H1 (cell line): Measurements from ENCODE around the gene OR5V1. TPM values are rescaled to one million over a fixed set of nuclear protein-coding genes. Genes with fewer than 3 reads are reported as not detected.

Experiments used
- CTCF ChIA-PET: fragments of 300-600 bp; sonication (Branson Sonifier 250); formaldehyde crosslinking; loops from one replicate; lab custom pipeline; 2021; ENCODE audit not compliant: partially characterized antibody; lab: Charles Lee
- POLR2A ChIA-PET: fragments of 300-600 bp; sonication (Branson Sonifier 250); formaldehyde crosslinking; loops from one replicate; lab custom pipeline; 2021; ENCODE audit warnings: inconsistent platforms; ENCODE audit not compliant: partially characterized antibody; lab: Charles Lee
- DNase-seq, 2 experiments: peaks; one replicate each; pipeline versions ENCODE4 v3.0.0 to v3.0.0-alpha.2; 2010 to 2022; ENCODE audit warnings: low spot score in 2 of 2, low read depth in 1 of 2, mixed read lengths in 1 of 2
- FAIRE-seq: peaks from 2 replicates; lab custom pipeline; 2011; peaks lifted over from hg19 to GRCh38; lab: Jason Lieb, UNC
- H2AFZ ChIP-seq: 2 replicates; pipeline ENCODE4 v1.8.1; 2012; ENCODE audit warnings: low read length, inconsistent platforms
- H2AK5ac ChIP-seq: 2 replicates; pipeline ENCODE4 v1.6.1; 2013; ENCODE audit warnings: low read depth, low read length
- H2BK120ac ChIP-seq: replicated peaks from 2 replicates; pipeline ENCODE3; 2013; ENCODE audit warnings: low read depth, low read length, inconsistent platforms
- H2BK12ac ChIP-seq: 2 replicates; pipeline ENCODE4 v1.6.1; 2013; ENCODE audit warnings: low read depth, low read length
- H2BK15ac ChIP-seq: 2 replicates; pipeline ENCODE4 v1.6.1; 2013; ENCODE audit warnings: low read length
- H2BK20ac ChIP-seq: 2 replicates; pipeline ENCODE4 v1.6.1; 2013; ENCODE audit warnings: low read length
- H2BK5ac ChIP-seq: 2 replicates; pipeline ENCODE4 v1.6.1; 2013; ENCODE audit warnings: low read depth, low read length
- H3K14ac ChIP-seq: 2 replicates; pipeline ENCODE4 v1.6.1; 2013; ENCODE audit warnings: inconsistent platforms; ENCODE audit not compliant: insufficient read length
- H3K18ac ChIP-seq: 2 replicates; pipeline ENCODE4 v1.6.1; 2013; ENCODE audit warnings: low read length; ENCODE audit errors: extremely low read depth
- H3K23ac ChIP-seq: 2 replicates; pipeline ENCODE4 v1.6.1; 2013; ENCODE audit warnings: inconsistent platforms; ENCODE audit not compliant: insufficient read length
- H3K23me2 ChIP-seq: 2 replicates; pipeline ENCODE4 v1.6.1; 2013; ENCODE audit warnings: low read depth, low read length
- H3K27ac ChIP-seq: 2 replicates; pipeline ENCODE4 v1.6.1; 2011; ENCODE audit warnings: low read depth, low read length, inconsistent platforms
- H3K27me3 ChIP-seq, 4 experiments: replicated peaks in 1 of 4; 1 replicate in 1 of 4; 2 replicates in 3 of 4; pipeline versions ENCODE4 v1.6.1 to v1.8.1; 2011 to 2013; ENCODE audit warnings: low read length in 3 of 4, mild to moderate bottlenecking in 3 of 4, inconsistent platforms in 2 of 4, mixed read lengths in 2 of 4, moderate library complexity in 1 of 4; ENCODE audit not compliant: control insufficient read depth in 3 of 4, insufficient read depth in 3 of 4; ENCODE audit errors: extremely low read depth in 1 of 4
- H3K36me3 ChIP-seq, 4 experiments: 2 replicates each; pipeline versions ENCODE4 v1.6.1 to v1.8.1; 2011 to 2013; ENCODE audit warnings: mild to moderate bottlenecking in 4 of 4, low read length in 3 of 4, moderate library complexity in 2 of 4, control low read depth in 1 of 4, inconsistent platforms in 1 of 4; ENCODE audit not compliant: insufficient read depth in 4 of 4, control insufficient read depth in 2 of 4
- H3K4ac ChIP-seq: replicated peaks from 2 replicates; pipeline ENCODE3; 2013; ENCODE audit warnings: low read length, low read depth, mixed read lengths, inconsistent platforms; ENCODE audit not compliant: insufficient read length
- H3K4me1 ChIP-seq, 4 experiments: replicated peaks in 1 of 4; 1 replicate in 1 of 4; 2 replicates in 3 of 4; pipeline versions ENCODE4 v1.6.1 to v1.8.1; 2011 to 2013; ENCODE audit warnings: low read length in 3 of 4, inconsistent platforms in 2 of 4, mixed read lengths in 1 of 4; ENCODE audit not compliant: insufficient read depth in 4 of 4, control insufficient read depth in 3 of 4
- H3K4me2 ChIP-seq, 2 experiments: 2 replicates each; pipeline versions ENCODE4 v1.6.1 to v1.8.1; 2011 to 2013; ENCODE audit warnings: low read depth in 2 of 2, low read length in 2 of 2, control low read depth in 1 of 2, inconsistent platforms in 1 of 2, mild to moderate bottlenecking in 1 of 2; ENCODE audit not compliant: insufficient read depth in 1 of 2
- H3K4me3 ChIP-seq, 4 experiments: fragments of 200-600, 300-600 bp in 1 of 4; sonication (generic), shearing (Covaris generic), sonication (Bioruptor Twin) in 1 of 4; 2 replicates each; pipeline versions ENCODE4 v1.5.1 to v1.8.1; 2011 to 2016; ENCODE audit warnings: low read length in 4 of 4, low read depth in 3 of 4, control low read depth in 2 of 4, inconsistent platforms in 2 of 4, mild to moderate bottlenecking in 2 of 4, mixed read lengths in 1 of 4, moderate library complexity in 1 of 4; ENCODE audit not compliant: insufficient read depth in 2 of 4; ENCODE audit errors: extremely low read depth in 1 of 4
- H3K56ac ChIP-seq: replicated peaks from 2 replicates; pipeline ENCODE3; 2013; ENCODE audit warnings: low read depth, mild to moderate bottlenecking, mixed read lengths, low read length, inconsistent platforms; ENCODE audit not compliant: insufficient read length
- H3K79me1 ChIP-seq: 2 replicates; pipeline ENCODE4 v1.6.1; 2013; ENCODE audit warnings: low read depth, low read length, control low read depth
- H3K79me2 ChIP-seq, 2 experiments: 2 replicates each; pipeline versions ENCODE4 v1.6.1 to v1.8.1; 2012 to 2013; ENCODE audit warnings: low read length in 2 of 2, mild to moderate bottlenecking in 2 of 2, inconsistent platforms in 1 of 2; ENCODE audit not compliant: insufficient read depth in 2 of 2, control insufficient read depth in 1 of 2
- H3K9ac ChIP-seq, 4 experiments: replicated peaks in 1 of 4; 1 replicate in 1 of 4; 2 replicates in 3 of 4; pipeline versions ENCODE4 v1.6.1 to v1.8.1; 2011 to 2013; ENCODE audit warnings: low read depth in 3 of 4, low read length in 3 of 4, control low read depth in 2 of 4, mild to moderate bottlenecking in 2 of 4, moderate library complexity in 2 of 4, inconsistent platforms in 1 of 4; ENCODE audit errors: extremely low read depth in 1 of 4
- H3K9me3 ChIP-seq, 2 experiments: 2 replicates each; pipeline versions ENCODE4 v1.6.1 to v1.8.1; 2012 to 2013; ENCODE audit warnings: mild to moderate bottlenecking in 2 of 2, moderate library complexity in 2 of 2, control low read depth in 1 of 2, inconsistent platforms in 1 of 2, low read depth in 1 of 2, low read length in 1 of 2, mixed read lengths in 1 of 2; ENCODE audit not compliant: insufficient read depth in 2 of 2
- H4K20me1 ChIP-seq, 2 experiments: replicated peaks in 1 of 2; 2 replicates each; pipeline versions ENCODE3 to v1.8.1; 2011 to 2013; ENCODE audit warnings: inconsistent platforms in 2 of 2, low read length in 2 of 2, mild to moderate bottlenecking in 1 of 2; ENCODE audit not compliant: insufficient read depth in 2 of 2, control insufficient read depth in 1 of 2
- H4K5ac ChIP-seq: 2 replicates; pipeline ENCODE4 v1.6.1; 2013; ENCODE audit warnings: low read length, low read depth, mixed read lengths, inconsistent platforms; ENCODE audit not compliant: insufficient read length
- H4K8ac ChIP-seq: 2 replicates; pipeline ENCODE4 v1.8.0; 2013; ENCODE audit warnings: mild to moderate bottlenecking, moderate library complexity, low read length, inconsistent platforms; ENCODE audit not compliant: insufficient read depth; ENCODE audit errors: extremely low read depth
- H4K91ac ChIP-seq: replicated peaks from 2 replicates; pipeline ENCODE3; 2013; ENCODE audit warnings: low read length, mixed read lengths, inconsistent platforms; ENCODE audit not compliant: insufficient read length
- CHD1 ChIP-seq: IDR thresholded peaks from 2 replicates; pipeline ENCODE4 v1.6.1; 2012; ENCODE audit warnings: low read depth, low read length, improper control_type of control experiment
- E2F6 ChIP-seq: IDR thresholded peaks from 2 replicates; pipeline ENCODE4 v1.6.1; 2012; ENCODE audit warnings: inconsistent platforms
- EP300 ChIP-seq, 2 experiments: IDR thresholded peaks; 1 replicate in 1 of 2; 2 replicates in 1 of 2; pipeline ENCODE4 v1.6.1; 2011 to 2012; ENCODE audit warnings: low read depth in 2 of 2, low read length in 2 of 2, mild to moderate bottlenecking in 2 of 2, borderline replicate concordance in 1 of 2, inconsistent platforms in 1 of 2, moderate library complexity in 1 of 2
- FOSL1 ChIP-seq: IDR thresholded peaks from 2 replicates; pipeline ENCODE4 v1.6.1; 2011; ENCODE audit warnings: mild to moderate bottlenecking, low read depth, low read length, moderate library complexity; ENCODE audit not compliant: insufficient read depth
- GABPA ChIP-seq: IDR thresholded peaks from 2 replicates; pipeline ENCODE4 v1.6.1; 2011; ENCODE audit warnings: mild to moderate bottlenecking, low read length, moderate library complexity, borderline replicate concordance; ENCODE audit not compliant: insufficient read depth
- GTF2F1 ChIP-seq: IDR thresholded peaks from 2 replicates; pipeline ENCODE4 v1.6.1; 2012; ENCODE audit warnings: low read depth, low read length, improper control_type of control experiment, borderline replicate concordance
- KDM1A ChIP-seq: fragments of 200-600, 300-600 bp; sonication (generic); IDR thresholded peaks from 2 replicates; pipeline ENCODE4 v1.7.1; 2016; ENCODE audit warnings: mild to moderate bottlenecking, low read length, borderline replicate concordance
- KDM4A ChIP-seq: IDR thresholded peaks from one replicate; pipeline ENCODE4 v1.7.1; 2012; ENCODE audit warnings: low read depth, mild to moderate bottlenecking, moderate library complexity, low read length, inconsistent platforms; ENCODE audit not compliant: severe bottlenecking
- POU5F1 ChIP-seq: IDR thresholded peaks from 2 replicates; pipeline ENCODE4 v1.6.1; 2011; ENCODE audit warnings: low read depth, mild to moderate bottlenecking, low read length, moderate library complexity
- RBBP5 ChIP-seq: IDR thresholded peaks from 2 replicates; pipeline ENCODE4 v1.7.1; 2012; ENCODE audit warnings: low read depth, mild to moderate bottlenecking, inconsistent platforms, low read length, moderate library complexity, borderline replicate concordance
- RFX5 ChIP-seq: IDR thresholded peaks from 2 replicates; pipeline ENCODE4 v1.6.1; 2011; ENCODE audit warnings: low read depth, low read length, improper control_type of control experiment, borderline replicate concordance
- RXRA ChIP-seq: IDR thresholded peaks from 2 replicates; pipeline ENCODE4 v1.6.1; 2011; ENCODE audit warnings: low read depth, mild to moderate bottlenecking, low read length, moderate library complexity; ENCODE audit not compliant: insufficient read depth
- TCF12 ChIP-seq: IDR thresholded peaks from 2 replicates; pipeline ENCODE4 v1.6.1; 2011; ENCODE audit warnings: low read depth, mild to moderate bottlenecking, low read length
- YY1 ChIP-seq: IDR thresholded peaks from 2 replicates; pipeline ENCODE4 v1.6.1; 2011; ENCODE audit warnings: low read depth, mild to moderate bottlenecking, low read length
- WGBS, 2 experiments: shearing (Covaris generic) in 1 of 2; methylation state at CpG; one replicate each; pipeline versions ENCODE4 v1.1.6 to v1.1.7; 2013 to 2015; ENCODE audit warnings: low lambda C conversion rate in 2 of 2, mixed read lengths in 2 of 2, inconsistent platforms in 1 of 2, low coverage in 1 of 2, missing lambda C conversion rate in 1 of 2; ENCODE audit not compliant: insufficient replicate concordance in 2 of 2, insufficient coverage in 1 of 2, insufficient read length in 1 of 2; ENCODE audit errors: extremely low coverage in 1 of 2, missing lambda C conversion rate in 1 of 2; 5-methylcytosine and 5-hydroxymethylcytosine counted together
- polyA plus RNA-seq, 7 experiments: library from polyadenylated mRNA; depleted of rRNA in 3 of 7; stranded (reverse) in 5 of 7; unstranded in 2 of 7; fragments of >200 nt in 5 of 7; fragments of 200-250 nt in 2 of 7; gene quantifications; 1 replicate in 5 of 7; 2 replicates in 1 of 7; 4 replicates in 1 of 7; pipeline versions ENCODE4 v1.2.1 to v1.2.3, GENCODE V29; 2011 to 2013; ENCODE audit warnings: missing spikeins in 2 of 7, mixed read lengths in 2 of 7
- total RNA-seq: library from RNA; stranded (reverse); fragmentation: NEBNext Ultra II Directional; extraction: Animal tissue kit (Norgen Biotek cat#: 25700); gene quantifications from 2 replicates; pipeline ENCODE4 v1.2.1, GENCODE V29; 2021

Gene OR5V1
- total and polyA plus RNA-seq, 2 of the 8 experiments (the other 6 are each of a cell fraction or from before 2014, with no cell fraction given): not detected

DNA sequence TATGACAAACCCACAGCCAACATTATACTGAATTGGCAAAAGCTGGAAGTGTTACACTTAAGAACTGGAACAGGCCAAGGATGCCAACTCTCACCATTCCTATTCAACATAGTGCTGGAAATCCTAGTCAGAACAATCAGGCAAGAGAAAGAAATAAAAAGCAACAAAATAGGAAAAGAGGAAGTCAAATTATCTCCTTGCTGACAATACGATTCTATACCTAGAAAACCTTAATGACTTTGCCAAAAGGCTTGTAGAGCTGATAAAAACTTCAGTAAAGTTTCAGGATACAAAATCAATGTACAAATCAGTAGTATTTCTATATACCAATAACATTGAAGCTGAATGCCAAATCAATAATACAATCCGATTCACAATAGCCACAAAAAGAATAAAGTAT lies 32.4 kb downstream of the OR5V1 start:
- Histone ChIP-seq H4K5ac (no peak overlapping the region), H3K27ac (no peak overlapping the region), H2BK20ac (no peak overlapping the region), H2BK120ac (no peak overlapping the region), H2BK5ac (no peak overlapping the region), H3K23ac (no peak overlapping the region), H3K23me2 (no peaks in the 10 kb centered on the region), H3K36me3 (no peaks in the 10 kb centered on the region), H3K4ac (no peak overlapping the region), H2AK5ac (no peak overlapping the region), H3K9me3 (no peaks in the 10 kb centered on the region), H3K27me3 (no peaks in the 10 kb centered on the region), H3K18ac (no peak overlapping the region), H2BK12ac (no peak overlapping the region), H3K56ac (no peak overlapping the region), H4K8ac (no peak overlapping the region), H2AFZ (no peak overlapping the region), H2BK15ac (no peak overlapping the region), H3K4me3 (no peak overlapping the region), H3K4me2 (no peak overlapping the region), H3K79me2 (no peaks in the 10 kb centered on the region), H4K91ac (no peak overlapping the region), H3K9ac (no peak overlapping the region), H3K4me1 (no peaks in the 10 kb centered on the region), H3K14ac (no peak overlapping the region), H4K20me1 (no peaks in the 10 kb centered on the region), H3K79me1 (no peaks in the 10 kb centered on the region)
- 89% methylated on average over 2 of the region's 2 CpGs; no CpG with 5 or more reads in 1 of the 2 experiments for WGBS, 2 experiments
- FAIRE-seq: no peak
- CTCF ChIA-PET: no interaction called here
- POLR2A ChIA-PET: no interaction called here
- no peak for DNase-seq
- TF ChIP-seq E2F6: no peak
- TF ChIP-seq YY1: no peak
- no peak for TF ChIP-seq RXRA
- TF ChIP-seq CHD1: no peak
- TF ChIP-seq GABPA: no peak
- TF ChIP-seq RFX5: no peak
- TF ChIP-seq GTF2F1: no peak
- TF ChIP-seq RBBP5: no peak
- no peak for TF ChIP-seq POU5F1
- no peak for TF ChIP-seq KDM4A
- TF ChIP-seq KDM1A: no peak
- TF ChIP-seq EP300 (IDR thresholded peaks at IDR 0.05; ENCODE audit: borderline replicate concordance in 1 of 2, low read depth in 2 of 2, low read length in 2 of 2): no peak
- no peak for TF ChIP-seq FOSL1
- no peak for TF ChIP-seq TCF12
